ENCODE results near the gene GABRB1.

The GABRB1 gene

DNA sequence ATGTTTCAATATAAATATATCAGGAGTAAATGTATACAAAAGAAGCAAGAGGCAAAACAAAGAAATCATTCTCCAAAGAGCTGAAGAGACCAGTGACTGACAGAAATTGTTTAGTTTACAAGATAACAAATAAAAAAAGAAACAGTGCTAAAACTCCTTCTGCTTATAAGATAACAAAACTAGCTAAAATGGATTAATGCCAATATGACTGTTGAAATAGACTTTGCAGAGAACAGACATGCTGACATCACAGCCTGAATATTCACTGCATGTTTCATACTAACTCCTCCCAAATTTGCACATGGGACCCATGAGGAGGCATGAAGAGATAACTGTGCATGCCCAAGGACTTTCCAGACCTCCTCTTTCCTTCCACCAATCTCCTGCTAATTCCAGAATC is 31.8 kb upstream of the GABRB1 start:
- Histone ChIP-seq H3K9ac (ENCODE audit: low read depth, low read length, poor library complexity, severe bottlenecking) (no peak overlapping the region), H3F3A (ENCODE audit: low read depth) (no peaks in the 10 kb centered on the region), H3K4me1 (ENCODE audit: insufficient read depth, low read length, poor library complexity, severe bottlenecking) (no peaks in the 10 kb centered on the region), H3K79me2 (ENCODE audit: insufficient read depth, low read length) (no peaks in the 10 kb centered on the region), H2AFZ (ENCODE audit: low read length) (no peak overlapping the region), H4K20me1 (ENCODE audit: insufficient read depth, low read length, poor library complexity, severe bottlenecking) (no peaks in the 10 kb centered on the region), H3K27me3 (ENCODE audit: insufficient read depth, low read length, poor library complexity, severe bottlenecking) (no peaks in the 10 kb centered on the region), H3K36me3 (ENCODE audit: insufficient read depth, low read length) (no peaks in the 10 kb centered on the region), H3K9me3 (ENCODE audit: insufficient read depth, low read depth, low read length) (no peaks in the 10 kb centered on the region), H3K4me2 (ENCODE audit: low read depth, low read length, poor library complexity, severe bottlenecking) (no peak overlapping the region), H3K4me3 (ENCODE audit: low read length, poor library complexity, severe bottlenecking) (no peak overlapping the region), H3K9me2 (replicated peaks; ENCODE audit: low read depth, low read length) (no peaks in the 10 kb centered on the region)
- no peak for TF ChIP-seq EZH2phosphoT487 (IDR thresholded peaks at IDR 0.05; ENCODE audit: borderline replicate concordance)
- TF ChIP-seq, protein P1, sequence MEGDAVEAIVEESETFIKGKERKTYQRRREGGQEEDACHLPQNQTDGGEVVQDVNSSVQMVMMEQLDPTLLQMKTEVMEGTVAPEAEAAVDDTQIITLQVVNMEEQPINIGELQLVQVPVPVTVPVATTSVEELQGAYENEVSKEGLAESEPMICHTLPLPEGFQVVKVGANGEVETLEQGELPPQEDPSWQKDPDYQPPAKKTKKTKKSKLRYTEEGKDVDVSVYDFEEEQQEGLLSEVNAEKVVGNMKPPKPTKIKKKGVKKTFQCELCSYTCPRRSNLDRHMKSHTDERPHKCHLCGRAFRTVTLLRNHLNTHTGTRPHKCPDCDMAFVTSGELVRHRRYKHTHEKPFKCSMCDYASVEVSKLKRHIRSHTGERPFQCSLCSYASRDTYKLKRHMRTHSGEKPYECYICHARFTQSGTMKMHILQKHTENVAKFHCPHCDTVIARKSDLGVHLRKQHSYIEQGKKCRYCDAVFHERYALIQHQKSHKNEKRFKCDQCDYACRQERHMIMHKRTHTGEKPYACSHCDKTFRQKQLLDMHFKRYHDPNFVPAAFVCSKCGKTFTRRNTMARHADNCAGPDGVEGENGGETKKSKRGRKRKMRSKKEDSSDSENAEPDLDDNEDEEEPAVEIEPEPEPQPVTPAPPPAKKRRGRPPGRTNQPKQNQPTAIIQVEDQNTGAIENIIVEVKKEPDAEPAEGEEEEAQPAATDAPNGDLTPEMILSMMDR (conservative IDR thresholded peaks at IDR 0.05; ENCODE audit: low read length): no peak

DNA sequence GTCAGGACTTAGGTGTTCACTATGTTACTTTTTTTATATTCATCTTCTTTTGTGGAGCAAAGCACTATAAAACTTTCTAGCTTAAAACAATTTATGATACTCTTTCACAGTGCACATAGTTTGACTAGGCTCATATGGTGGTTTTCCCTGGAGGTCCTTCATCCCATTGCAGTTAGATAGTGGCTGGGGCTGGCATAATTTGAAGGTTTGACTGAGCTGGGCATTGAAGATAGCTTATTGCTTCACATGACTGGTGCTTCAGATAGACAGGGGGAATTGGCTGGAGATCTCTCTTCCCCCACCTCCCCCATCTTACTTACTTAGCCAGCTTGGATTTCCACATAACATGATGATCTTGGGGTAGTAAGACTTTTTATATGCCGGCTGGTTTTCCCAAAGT is 31.0 kb upstream of the GABRB1 start:
- no peaks in the 10 kb centered on the region for H3F3A ChIP-seq (ENCODE audit: low read depth)
- H4K20me1 ChIP-seq (ENCODE audit: insufficient read depth, low read length, poor library complexity, severe bottlenecking): no peaks in the 10 kb centered on the region

DNA sequence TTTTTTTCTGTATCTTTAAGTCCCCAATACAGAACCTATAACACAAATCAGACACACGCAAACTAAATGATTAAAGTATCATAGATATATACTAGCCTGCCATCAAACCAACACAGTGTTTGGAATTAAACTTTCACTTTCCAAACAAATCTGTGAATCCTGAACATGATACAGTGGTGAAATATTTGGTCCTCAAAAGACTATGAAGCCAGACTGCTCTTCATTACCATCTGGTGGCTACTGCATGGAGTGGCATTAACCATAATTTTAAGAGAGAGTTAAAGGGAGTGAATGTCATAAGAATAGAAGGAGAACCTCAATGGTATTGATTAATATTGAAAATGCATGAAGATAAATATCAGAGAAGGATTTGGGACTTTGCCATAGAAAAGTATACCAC is 28.8 kb upstream of the GABRB1 start:
- Histone ChIP-seq H3K9me2 (replicated peaks; ENCODE audit: low read depth, low read length) (no peaks in the 10 kb centered on the region), H3K4me2 (ENCODE audit: low read depth, low read length, poor library complexity, severe bottlenecking) (no peak overlapping the region), H4K20me1 (ENCODE audit: insufficient read depth, low read length, poor library complexity, severe bottlenecking) (no peaks in the 10 kb centered on the region), H3K4me1 (ENCODE audit: insufficient read depth, low read length, poor library complexity, severe bottlenecking) (no peaks in the 10 kb centered on the region), H3K27me3 (ENCODE audit: insufficient read depth, low read length, poor library complexity, severe bottlenecking) (no peaks in the 10 kb centered on the region), H3K79me2 (ENCODE audit: insufficient read depth, low read length) (no peaks in the 10 kb centered on the region), H3K36me3 (ENCODE audit: insufficient read depth, low read length) (no peaks in the 10 kb centered on the region), H2AFZ (ENCODE audit: low read length) (no peak overlapping the region), H3K9ac (ENCODE audit: low read depth, low read length, poor library complexity, severe bottlenecking) (no peak overlapping the region), H3F3A (ENCODE audit: low read depth) (no peaks in the 10 kb centered on the region), H3K9me3 (ENCODE audit: insufficient read depth, low read depth, low read length) (no peaks in the 10 kb centered on the region), H3K4me3 (ENCODE audit: low read length, poor library complexity, severe bottlenecking) (no peak overlapping the region)
- TF ChIP-seq, protein P1 (conservative IDR thresholded peaks at IDR 0.05; ENCODE audit: low read length): peak; percentile 55
- TF ChIP-seq EZH2phosphoT487 (IDR thresholded peaks at IDR 0.05; ENCODE audit: borderline replicate concordance): no peak

More for the DNA sequence above, 31.0 kb upstream of the GABRB1 start:
- Histone ChIP-seq H3K9me3 (ENCODE audit: insufficient read depth, low read depth, low read length) (no peaks in the 10 kb centered on the region), H3K4me3 (ENCODE audit: low read length, poor library complexity, severe bottlenecking) (no peak overlapping the region), H2AFZ (ENCODE audit: low read length) (no peak overlapping the region), H3K79me2 (ENCODE audit: insufficient read depth, low read length) (no peaks in the 10 kb centered on the region), H3K27me3 (ENCODE audit: insufficient read depth, low read length, poor library complexity, severe bottlenecking) (no peaks in the 10 kb centered on the region), H3K9me2 (replicated peaks; ENCODE audit: low read depth, low read length) (no peaks in the 10 kb centered on the region), H3K4me1 (ENCODE audit: insufficient read depth, low read length, poor library complexity, severe bottlenecking) (no peaks in the 10 kb centered on the region), H3K9ac (ENCODE audit: low read depth, low read length, poor library complexity, severe bottlenecking) (no peak overlapping the region), H3K36me3 (ENCODE audit: insufficient read depth, low read length) (no peaks in the 10 kb centered on the region), H3K4me2 (ENCODE audit: low read depth, low read length, poor library complexity, severe bottlenecking) (no peak overlapping the region)
- TF ChIP-seq, protein P1 (conservative IDR thresholded peaks at IDR 0.05; ENCODE audit: low read length): no peak
- TF ChIP-seq EZH2phosphoT487 (IDR thresholded peaks at IDR 0.05; ENCODE audit: borderline replicate concordance): no peak

All from Loucy (cell line).